ENCODE data around the gene HNF4A. TPM values are rescaled to one million over a fixed set of nuclear protein-coding genes. Genes with fewer than 3 reads are reported as not detected.
A peak's percentile ranks its signal among the peaks of the same experiment; 100 is the strongest.

Gene HNF4A
- total and polyA plus RNA-seq, 7 donors: 0.03 to 0.13 (median 0.03) TPM; not detected in 4

DNA sequence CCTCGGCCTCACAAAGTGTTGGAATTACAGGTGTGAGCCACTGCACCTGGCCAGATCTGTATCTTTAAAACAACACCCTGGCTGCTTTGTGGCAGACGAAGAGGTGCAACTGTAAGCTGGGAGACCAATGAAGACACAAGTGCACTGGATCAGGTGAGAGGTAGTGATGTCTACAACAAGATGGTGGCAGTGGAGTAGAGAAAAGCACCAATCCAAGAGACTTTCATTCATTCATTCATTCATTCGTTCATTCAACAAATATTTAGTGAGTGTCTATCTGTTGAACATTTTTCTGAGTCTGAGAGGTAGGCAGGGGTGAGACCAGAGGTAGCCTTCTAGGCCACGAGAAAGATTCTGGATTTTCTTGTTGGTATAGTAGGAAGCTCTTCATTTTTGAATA, 83.3 kb downstream of the HNF4A start:
- DNase-seq: no peak
- Histone ChIP-seq H3K27ac (no peak overlapping the region), H3K4me1 (no peaks in the 10 kb centered on the region), H3K9me3 (no peaks in the 10 kb centered on the region), H3K4me3 (no peak overlapping the region), H3K27me3 (ENCODE audit: insufficient read depth in 3 of 3, low read length in 2 of 3) (peaks cover 0 to 2% (median 0%) of the 10 kb centered on the region in 3 donors), H3K36me3 (ENCODE audit: insufficient read depth in 1 of 2, low read depth in 1 of 2) (no peaks in the 10 kb centered on the region)
- no peak for ATAC-seq
- TF ChIP-seq, protein P1, sequence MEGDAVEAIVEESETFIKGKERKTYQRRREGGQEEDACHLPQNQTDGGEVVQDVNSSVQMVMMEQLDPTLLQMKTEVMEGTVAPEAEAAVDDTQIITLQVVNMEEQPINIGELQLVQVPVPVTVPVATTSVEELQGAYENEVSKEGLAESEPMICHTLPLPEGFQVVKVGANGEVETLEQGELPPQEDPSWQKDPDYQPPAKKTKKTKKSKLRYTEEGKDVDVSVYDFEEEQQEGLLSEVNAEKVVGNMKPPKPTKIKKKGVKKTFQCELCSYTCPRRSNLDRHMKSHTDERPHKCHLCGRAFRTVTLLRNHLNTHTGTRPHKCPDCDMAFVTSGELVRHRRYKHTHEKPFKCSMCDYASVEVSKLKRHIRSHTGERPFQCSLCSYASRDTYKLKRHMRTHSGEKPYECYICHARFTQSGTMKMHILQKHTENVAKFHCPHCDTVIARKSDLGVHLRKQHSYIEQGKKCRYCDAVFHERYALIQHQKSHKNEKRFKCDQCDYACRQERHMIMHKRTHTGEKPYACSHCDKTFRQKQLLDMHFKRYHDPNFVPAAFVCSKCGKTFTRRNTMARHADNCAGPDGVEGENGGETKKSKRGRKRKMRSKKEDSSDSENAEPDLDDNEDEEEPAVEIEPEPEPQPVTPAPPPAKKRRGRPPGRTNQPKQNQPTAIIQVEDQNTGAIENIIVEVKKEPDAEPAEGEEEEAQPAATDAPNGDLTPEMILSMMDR (IDR thresholded peaks at IDR 0.05): no peak
- intact Hi-C loops (cut with DNase I): no loop called here
- WGBS, 3 donors: 88 to 96% (median 91%) methylated on average over 4 of the region's 4 CpGs

- ATAC-seq (no peak), DNase-seq (no peak)
- intact Hi-C loops (cut with DNase I): no loop called here
These were observed 83.8 kb downstream of the HNF4A start for GRCh38 chr20:44439318-44439717.

DNA sequence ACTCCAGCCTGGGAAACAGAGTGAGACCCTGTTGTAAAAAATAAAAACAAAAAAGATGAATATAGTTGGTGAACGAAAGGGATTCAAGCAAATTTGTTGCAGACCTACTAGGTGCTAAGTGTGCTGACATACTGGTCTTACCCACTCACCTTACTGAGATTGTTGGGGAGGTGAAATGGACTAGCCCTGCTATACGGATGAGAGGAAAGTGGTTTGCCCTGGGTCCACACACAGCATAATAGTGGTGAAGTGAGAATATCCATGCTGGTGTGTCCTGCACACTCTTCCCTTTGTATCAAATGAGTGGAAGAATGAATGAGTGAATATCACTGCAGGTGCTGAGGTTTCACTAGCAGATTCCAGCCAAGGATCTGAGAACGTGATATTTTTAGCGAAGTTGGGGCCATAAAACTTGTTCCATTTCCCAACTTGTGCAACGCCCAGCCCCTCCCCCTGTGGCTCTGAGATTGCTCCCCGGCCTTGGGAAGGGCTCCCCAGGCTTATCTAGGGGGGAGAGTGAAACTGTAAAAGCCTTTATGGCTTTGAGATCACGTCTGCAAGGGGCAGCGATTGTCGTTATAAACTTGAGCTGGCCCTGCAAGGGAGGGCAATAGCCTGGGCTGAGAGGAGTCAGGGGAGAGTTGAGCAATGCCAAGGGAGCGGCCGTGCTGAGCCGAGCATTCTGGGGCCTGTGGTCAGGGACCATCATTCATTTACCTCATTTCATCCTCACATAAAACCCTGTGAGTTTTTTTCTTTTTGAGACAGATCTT, 87.0 kb downstream of the HNF4A start:
- WGBS, 3 donors: 28 to 32% (median 30%) methylated on average over 12 of the region's 12 CpGs
- peak in 1 of 4 donors; percentile 32 for ATAC-seq

More at GRCh38 chr20:44439318-44439717, 83.8 kb downstream of the HNF4A start:
- Histone ChIP-seq H3K4me3 (no peak overlapping the region), H3K27me3 (ENCODE audit: insufficient read depth in 3 of 3, low read length in 2 of 3) (peaks cover 0 to 1% (median 0%) of the 10 kb centered on the region in 3 donors), H3K9me3 (no peaks in the 10 kb centered on the region), H3K36me3 (ENCODE audit: insufficient read depth in 1 of 2, low read depth in 1 of 2) (no peaks in the 10 kb centered on the region), H3K27ac (no peak overlapping the region), H3K4me1 (no peaks in the 10 kb centered on the region)
- 52 to 59% (median 57%) methylated on average over 2 of the region's 2 CpGs for WGBS, 3 donors
- TF ChIP-seq, protein P1 (IDR thresholded peaks at IDR 0.05): no peak

DNA sequence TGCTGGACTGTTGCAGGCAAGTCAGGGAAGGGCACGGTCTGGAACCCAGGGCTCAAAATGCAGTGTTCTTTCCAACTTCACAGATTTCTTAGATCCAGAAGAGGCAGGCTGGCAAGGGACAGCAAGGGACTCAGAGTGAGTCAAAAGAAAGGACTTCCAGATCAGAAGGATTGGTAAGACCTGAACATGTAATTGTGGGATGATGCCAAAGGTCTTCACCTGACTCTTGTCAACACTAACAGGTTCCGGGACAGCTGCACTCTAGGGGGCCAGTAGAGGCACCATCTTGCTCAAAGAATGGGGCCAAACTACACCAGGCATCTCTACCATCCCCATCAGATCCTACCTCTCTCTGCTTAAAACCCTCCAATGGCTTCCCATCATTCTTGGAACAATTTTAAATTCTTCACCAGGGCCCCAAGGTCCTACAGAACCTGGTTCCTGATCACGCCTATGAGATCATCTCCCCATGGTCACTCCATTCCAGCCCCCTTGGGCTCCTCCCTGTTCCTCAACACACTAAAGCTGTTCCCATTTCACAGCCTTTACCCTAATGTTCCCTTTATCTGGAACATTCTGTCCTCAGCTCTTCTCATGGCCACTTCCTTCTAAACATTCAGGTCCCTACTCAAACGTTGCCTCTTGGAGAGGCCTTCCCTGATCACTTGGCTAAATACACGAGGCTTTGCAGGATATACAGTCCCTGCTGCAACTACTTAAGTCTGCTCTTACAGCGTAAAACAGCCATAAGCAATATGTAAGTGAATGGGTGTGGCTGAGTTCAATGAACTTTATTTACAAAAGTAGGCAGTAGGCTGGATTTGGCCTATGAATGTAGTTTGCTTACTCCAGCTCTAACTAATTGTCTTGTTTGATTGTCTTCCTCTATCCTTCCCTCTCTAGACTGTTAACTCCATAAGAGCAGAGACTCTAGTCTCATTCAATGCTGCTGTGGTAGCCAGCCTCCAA, 90.5 kb downstream of the HNF4A start:
- no peaks in the 10 kb centered on the region for H3K36me3 ChIP-seq (ENCODE audit: insufficient read depth in 1 of 2, low read depth in 1 of 2)
- TF ChIP-seq, protein P1 (IDR thresholded peaks at IDR 0.05): no peak
- H3K27ac ChIP-seq: no peak overlapping the region
- DNase-seq: no peak
- H3K4me3 ChIP-seq: no peak overlapping the region
- WGBS, 3 donors: 74 to 80% (median 78%) methylated on average over 6 of the region's 6 CpGs
- no peaks in the 10 kb centered on the region for H3K4me1 ChIP-seq
- H3K9me3 ChIP-seq: no peaks in the 10 kb centered on the region
- no peaks in the 10 kb centered on the region for H3K27me3 ChIP-seq (ENCODE audit: insufficient read depth in 3 of 3, low read length in 2 of 3)
- ATAC-seq: no peak
- intact Hi-C loops (cut with DNase I): no loop called here

More for the DNA sequence above, 87.0 kb downstream of the HNF4A start:
- TF ChIP-seq, protein P1 (IDR thresholded peaks at IDR 0.05): no peak
- Histone ChIP-seq H3K27me3 (ENCODE audit: insufficient read depth in 3 of 3, low read length in 2 of 3) (no peaks in the 10 kb centered on the region), H3K27ac (no peak overlapping the region), H3K4me3 (no peak overlapping the region), H3K4me1 (no peaks in the 10 kb centered on the region), H3K36me3 (ENCODE audit: insufficient read depth in 1 of 2, low read depth in 1 of 2) (no peaks in the 10 kb centered on the region), H3K9me3 (no peaks in the 10 kb centered on the region)
- intact Hi-C loops (cut with DNase I): no loop called here
- no peak for DNase-seq

Measured in psoas muscle (tissue), 8 donors.